Measurements from ENCODE around the gene MAZ.

The MAZ gene

DNA sequence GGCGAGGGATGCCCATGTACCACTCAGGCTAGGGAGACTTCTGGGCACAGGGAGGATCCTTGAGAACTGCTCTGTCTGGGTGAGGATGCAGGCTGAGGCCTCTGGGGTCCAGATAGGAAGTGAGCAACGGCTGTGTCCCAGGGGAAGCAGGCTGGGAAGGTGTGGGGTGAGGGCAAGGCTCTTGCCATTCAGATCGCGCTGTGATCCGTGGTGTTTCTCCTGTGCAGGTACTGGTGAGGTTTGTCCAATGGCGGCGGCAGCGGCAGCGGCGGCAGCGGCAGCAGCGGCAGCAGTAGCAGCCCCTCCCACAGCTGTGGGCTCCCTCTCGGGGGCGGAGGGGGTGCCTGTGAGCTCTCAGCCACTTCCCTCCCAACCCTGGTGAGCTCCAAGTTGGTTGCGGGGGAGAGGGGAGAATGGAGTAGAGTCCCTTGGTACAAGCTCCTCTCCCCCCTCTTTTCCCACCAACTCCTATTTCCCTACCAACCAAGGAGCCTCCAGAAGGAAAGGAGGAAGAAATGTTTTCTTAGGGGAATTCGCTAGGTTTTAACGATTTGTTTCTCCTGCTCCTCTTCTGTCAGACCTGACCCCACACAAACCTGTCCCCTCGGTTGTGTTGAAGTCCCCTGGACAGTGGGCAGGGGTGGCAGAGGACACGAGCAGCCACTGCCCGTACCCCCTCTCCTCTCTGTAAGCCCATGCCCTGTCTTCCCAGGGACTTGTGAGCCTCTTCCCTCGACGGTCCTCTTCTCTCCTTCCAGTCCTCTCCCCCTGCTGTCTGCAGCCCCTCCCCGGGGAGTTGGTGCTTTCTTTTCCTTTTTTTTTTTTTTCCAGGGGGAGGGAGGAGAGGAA, 3.7 kb downstream of the MAZ start:
- DNase-seq (ENCODE audit: low spot score) = no peak

GRCh38 chr16:29810699-29811169, 4.4 kb downstream of the MAZ start:
- DNase-seq (ENCODE audit: low spot score) = no peak

DNA sequence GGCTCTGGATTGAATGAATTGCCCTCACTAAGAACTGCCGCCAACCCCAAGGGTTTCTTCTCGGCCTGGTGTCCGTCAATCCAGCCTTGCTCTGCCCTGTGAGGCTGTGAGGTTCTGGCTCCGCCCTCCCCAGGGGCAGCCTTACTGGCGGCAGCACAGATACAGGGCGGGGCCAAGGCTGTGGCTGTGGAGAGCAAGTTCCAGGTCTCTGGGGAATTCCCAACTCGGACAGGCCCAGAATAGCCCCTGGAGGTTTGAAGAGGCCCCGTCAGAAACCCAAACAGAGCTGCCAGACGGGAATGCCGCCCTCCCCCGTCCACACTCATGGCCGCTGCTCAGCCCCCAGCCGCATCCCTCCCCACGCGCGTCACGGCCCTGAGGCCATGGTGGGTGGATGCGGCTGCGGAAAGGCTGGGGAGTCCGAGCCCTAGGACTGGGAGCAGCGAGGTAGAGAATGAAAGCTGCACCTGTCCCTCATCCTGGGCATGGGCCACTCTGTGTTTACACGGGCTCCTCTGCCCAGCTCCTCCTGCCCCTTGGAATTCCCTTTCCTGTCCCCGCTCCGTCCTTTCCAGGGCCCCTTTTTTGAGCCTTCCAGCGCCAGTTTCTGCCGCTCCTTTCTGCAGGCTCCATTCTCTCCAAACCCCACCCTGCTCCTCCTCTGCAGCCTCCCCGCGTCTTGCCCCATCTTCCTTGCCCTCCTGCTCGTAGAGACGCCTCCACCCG, 5.0 kb downstream of the MAZ start:
- DNase-seq (ENCODE audit: low spot score) = peak; percentile 87

GRCh38 chr16:29811896-29812665, 5.8 kb downstream of the MAZ start, which contains the start of gene PRRT2:
TSS of gene PRRT2 (plus strand) at chr16:29812193. CDS start at chr16:29813055, 862 bp downstream.
- DNase-seq (ENCODE audit: low spot score) = peak; percentile 24

DNA sequence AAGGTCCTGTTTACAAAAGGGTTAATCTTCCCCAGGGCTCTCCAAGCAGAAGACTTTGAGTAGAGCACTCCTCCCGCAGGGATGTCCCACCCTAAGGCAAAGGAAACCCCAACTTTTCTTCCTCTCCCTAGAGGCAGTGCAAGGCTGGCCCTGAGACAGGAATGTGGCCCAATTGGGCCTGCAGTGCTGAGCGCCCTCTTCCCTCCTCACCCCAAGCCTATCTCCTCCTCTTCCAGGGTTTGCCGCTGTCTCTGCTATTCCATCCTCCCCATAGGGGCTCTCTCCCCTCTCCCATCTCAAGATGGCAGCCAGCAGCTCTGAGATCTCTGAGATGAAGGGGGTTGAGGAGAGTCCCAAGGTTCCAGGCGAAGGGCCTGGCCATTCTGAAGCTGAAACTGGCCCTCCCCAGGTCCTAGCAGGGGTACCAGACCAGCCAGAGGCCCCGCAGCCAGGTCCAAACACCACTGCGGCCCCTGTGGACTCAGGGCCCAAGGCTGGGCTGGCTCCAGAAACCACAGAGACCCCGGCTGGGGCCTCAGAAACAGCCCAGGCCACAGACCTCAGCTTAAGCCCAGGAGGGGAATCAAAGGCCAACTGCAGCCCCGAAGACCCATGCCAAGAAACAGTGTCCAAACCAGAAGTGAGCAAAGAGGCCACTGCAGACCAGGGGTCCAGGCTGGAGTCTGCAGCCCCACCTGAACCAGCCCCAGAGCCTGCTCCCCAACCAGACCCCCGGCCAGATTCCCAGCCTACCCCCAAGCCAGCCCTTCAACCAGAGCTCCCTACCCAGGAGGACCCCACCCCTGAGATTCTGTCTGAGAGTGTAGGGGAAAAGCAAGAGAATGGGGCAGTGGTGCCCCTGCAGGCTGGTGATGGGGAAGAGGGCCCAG, 6.7 kb downstream of the MAZ start:
- DNase-seq (ENCODE audit: low spot score) = no peak

GRCh38 chr16:29813644-29814562, 7.6 kb downstream of the MAZ start:
- DNase-seq (ENCODE audit: low spot score) = no peak

DNA sequence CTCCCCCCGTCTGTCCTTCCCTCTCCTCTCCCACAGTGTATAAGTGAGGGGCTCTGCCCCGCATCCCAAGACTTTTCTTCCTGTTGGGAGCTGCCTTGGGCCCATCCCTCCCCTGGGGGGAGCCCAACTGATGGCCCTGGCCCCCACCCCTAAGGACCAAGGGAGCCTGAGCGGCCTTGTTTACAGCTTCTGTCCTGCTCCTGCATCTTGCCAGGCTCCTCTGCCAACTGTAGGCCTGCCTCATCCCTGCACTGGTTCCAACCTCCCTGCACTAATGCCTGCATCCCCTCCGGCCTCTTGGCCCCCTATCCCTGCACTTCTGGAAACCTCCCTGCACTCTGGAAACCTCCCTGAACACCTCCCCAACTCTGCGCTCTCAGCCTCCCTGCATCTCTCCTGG, 8.3 kb downstream of the MAZ start:
- no peak for DNase-seq (ENCODE audit: low spot score)

- DNase-seq (ENCODE audit: low spot score) = peak; percentile 44
Observed at GRCh38 chr16:29815032-29815721, 8.8 kb downstream of the MAZ start.

DNA sequence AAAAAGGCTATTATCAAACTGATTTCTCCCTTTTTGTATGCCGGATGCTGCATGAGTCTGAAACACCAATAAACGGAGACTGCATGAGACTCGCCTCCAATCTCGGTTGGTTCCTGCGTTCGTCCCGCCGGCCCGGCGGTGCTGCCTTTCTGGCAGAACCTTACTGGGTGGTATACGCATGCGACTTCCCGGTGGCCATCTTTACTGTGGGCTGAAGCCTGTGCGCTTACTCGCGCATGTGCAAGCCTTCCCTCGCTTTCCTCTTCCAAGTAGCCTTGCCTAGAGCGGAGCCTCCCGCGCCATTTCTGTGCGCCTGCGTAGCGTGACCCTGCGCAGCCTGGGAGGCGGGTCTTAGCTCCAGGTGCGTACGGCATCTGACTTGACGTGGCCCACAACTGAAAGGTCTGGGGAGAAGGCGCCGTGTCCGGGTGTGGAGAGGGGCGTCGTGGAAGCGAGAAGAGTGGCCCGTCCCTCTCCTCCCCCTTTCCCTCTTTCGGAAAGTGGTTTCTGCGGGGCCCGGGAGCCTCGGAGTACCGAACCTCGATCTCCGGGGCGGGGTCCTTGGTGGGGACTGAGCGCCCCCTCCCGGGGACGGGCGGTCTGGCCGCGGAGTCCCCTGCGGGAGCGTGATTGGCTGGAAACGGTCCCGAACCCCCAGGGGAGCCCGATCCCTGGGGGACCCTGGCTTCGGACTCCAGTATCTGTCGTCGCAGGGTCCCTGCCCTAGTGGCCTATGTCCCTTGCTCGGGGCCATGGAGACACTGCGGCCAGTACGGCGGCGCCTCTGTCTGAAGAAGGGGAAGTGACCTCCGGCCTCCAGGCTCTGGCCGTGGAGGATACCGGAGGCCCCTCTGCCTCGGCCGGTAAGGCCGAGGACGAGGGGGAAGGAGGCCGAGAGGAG, 9.7 kb downstream of the MAZ start, which contains the start of gene PAGR1:
TSS of gene PAGR1 (plus strand) at position 360 of the 901 bp plus-strand sequence. CDS start at position 734, 374 bp downstream.
- peak; percentile 95 for DNase-seq (ENCODE audit: low spot score)

DNA sequence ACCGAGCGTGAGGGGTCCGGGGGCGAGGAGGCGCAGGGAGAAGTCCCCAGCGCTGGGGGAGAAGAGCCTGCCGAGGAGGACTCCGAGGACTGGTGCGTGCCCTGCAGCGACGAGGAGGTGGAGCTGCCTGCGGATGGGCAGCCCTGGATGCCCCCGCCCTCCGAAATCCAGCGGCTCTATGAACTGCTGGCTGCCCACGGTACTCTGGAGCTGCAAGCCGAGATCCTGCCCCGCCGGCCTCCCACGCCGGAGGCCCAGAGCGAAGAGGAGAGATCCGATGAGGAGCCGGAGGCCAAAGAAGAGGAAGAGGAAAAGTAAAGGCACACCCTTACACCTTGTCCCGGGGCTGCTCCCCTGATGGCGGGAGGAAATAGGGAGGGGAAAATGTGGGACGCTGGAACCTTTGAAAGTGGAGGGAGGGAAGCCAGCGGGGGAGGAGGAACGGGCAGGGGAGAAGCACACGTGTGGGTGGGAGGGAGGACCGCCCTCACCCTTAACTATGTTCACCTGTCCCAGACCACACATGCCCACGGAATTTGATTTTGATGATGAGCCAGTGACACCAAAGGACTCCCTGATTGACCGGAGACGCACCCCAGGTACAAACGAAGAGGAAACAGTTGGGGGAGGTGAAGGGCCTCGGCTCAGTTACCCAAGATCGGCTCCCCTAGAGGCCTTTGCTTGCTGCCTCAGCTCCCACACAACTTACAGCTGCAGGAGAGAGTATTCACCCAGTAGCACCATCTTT, 10.5 kb downstream of the MAZ start:
- DNase-seq (ENCODE audit: low spot score) = peak; percentile 72

DNA sequence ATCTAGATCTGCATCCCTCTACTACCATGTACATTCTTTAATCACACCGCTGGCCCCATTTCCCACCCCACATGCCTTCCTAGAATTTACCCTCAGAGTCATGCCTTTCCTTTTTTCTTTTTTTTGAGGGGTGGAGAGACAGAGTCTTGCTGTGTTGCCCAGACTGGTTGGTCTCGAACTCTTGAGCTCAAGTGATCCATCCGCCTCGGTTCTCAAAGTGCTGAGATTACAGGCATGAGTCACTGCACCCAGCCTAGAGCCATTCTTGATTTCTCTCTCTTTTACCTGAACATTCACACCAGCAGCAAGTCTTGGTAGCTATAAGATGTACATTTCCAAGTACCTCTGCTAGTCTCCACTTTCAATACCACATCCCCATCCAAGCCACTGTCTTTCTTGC, 11.8 kb downstream of the MAZ start:
- DNase-seq (ENCODE audit: low spot score) = no peak

GRCh38 chr16:29819506-29819905, 13.2 kb downstream of the MAZ start:
- DNase-seq (ENCODE audit: low spot score) = no peak

- DNase-seq (ENCODE audit: low spot score) = peak; percentile 82
Observed at GRCh38 chr16:29820271-29820701, 14.0 kb downstream of the MAZ start, which contains the start of gene MVP. TSS of gene MVP (plus strand) at chr16:29820462. CDS start at chr16:29830550, 10,088 bp downstream.

- peak; percentile 53 for DNase-seq (ENCODE audit: low spot score)
Observed at GRCh38 chr16:29820730-29821642, 14.7 kb downstream of the MAZ start.

DNA sequence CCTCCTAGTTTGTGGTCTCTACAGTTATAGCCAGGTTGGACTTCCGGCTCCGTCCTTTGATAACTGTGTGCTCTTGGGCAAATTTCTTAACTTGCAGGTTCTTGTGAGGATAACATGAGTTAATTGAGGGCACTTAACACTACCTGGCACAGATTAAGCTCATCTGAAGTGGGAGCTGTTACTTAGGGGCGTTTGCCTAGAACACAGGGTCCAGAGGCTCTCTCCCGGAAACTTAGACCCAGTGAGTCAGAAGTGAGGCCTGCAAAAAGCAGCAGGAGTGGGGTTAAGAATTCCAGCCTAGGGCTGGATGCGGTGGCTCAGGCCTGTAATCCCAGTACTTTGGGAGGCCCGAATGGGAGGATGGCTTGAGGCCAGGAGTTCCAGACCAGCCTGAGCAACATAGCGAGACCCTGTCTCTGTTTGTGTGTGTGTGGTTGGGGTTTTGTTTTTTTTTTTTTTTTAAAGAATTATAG, 15.3 kb downstream of the MAZ start:
- DNase-seq (ENCODE audit: low spot score) = peak; percentile 69

DNA sequence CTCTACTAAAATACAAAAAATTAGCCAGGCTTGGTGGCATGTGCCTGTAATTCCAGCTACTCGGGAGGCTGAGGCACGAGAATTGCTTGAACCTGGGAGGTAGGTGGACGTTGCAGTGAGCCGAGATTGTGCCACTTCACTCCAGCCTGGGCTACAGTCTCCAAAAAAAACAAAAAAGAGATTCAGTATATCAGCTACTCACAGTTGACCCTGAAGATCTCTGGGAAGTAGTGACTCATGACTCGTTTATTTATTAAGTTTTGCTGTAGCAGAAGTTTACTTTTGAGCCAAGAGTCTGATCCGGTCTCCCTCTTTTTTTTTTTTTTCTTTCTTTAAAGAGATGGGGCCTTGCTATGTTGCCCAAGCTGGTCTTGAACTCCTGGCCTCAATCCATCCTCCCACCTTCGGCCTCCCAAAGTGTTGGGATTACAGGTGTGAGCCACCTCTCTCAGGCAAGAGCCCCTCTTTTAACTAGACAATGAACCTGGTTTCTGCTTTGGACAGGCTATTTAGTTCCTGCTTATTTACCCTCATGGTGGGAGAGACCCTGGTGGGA, 18.3 kb downstream of the MAZ start:
- DNase-seq (ENCODE audit: low spot score) = peak; percentile 63
